Upper lobe of left lung (tissue), 6 donors: ENCODE data around the gene WNT1. TPM values are rescaled to one million over a fixed set of nuclear protein-coding genes. Genes with fewer than 3 reads are reported as not detected.

Source experiments
- ATAC-seq, 2 donors: fragments of 200-7000 bp; cut with Tn5 transposase; one replicate each; pipeline ENCODE4 v1.9.1; 2022; ENCODE audit warnings: mild to moderate bottlenecking in 2 of 2, moderate library complexity in 2 of 2; ENCODE audit not compliant: low FRiP score in 2 of 2
- DNase-seq, 2 donors: peaks; one replicate each; pipeline ENCODE4 v3.0.0-alpha.2; 2019 to 2020
- H3K27ac ChIP-seq, 4 donors: fragments of 200-600 bp; sonication (generic); one replicate each; pipeline ENCODE4 v1.5.1; 2016 to 2019
- H3K27me3 ChIP-seq, 4 donors: fragments of 200-600 bp; sonication (generic); one replicate each; pipeline ENCODE4 v1.5.1; 2017 to 2019
- H3K36me3 ChIP-seq, 4 donors: fragments of 200-600 bp; sonication (generic); one replicate each; pipeline ENCODE4 v1.5.1; 2016 to 2019
- H3K4me1 ChIP-seq, 4 donors: fragments of 200-600 bp; sonication (generic); one replicate each; pipeline ENCODE4 v1.5.1; 2018 to 2019
- H3K4me3 ChIP-seq, 4 donors: fragments of 200-600 bp; sonication (generic); one replicate each; pipeline ENCODE4 v1.5.1; 2017 to 2019; ENCODE audit warnings: mild to moderate bottlenecking in 2 of 4, moderate library complexity in 1 of 4
- H3K9me3 ChIP-seq, 4 donors: fragments of 200-600 bp; sonication (generic); one replicate each; pipeline ENCODE4 v1.5.1; 2018 to 2019
- CTCF ChIP-seq, 6 experiments: fragments of 450-650 bp in 4 of 6; fragments of 200-600 bp in 2 of 6; sonication (generic) in 2 of 6; IDR thresholded peaks; one replicate each; pipeline ENCODE4 v1.5.1; 2016 to 2019; ENCODE audit warnings: antibody characterized with exemption in 6 of 6
- EP300 ChIP-seq, 4 donors: sonication (generic); formaldehyde crosslinking; IDR thresholded peaks; one replicate each; pipeline ENCODE4 v1.5.1; 2017; ENCODE audit warnings: antibody characterized with exemption in 4 of 4, control low read depth in 2 of 4
- POLR2A ChIP-seq, 4 donors: fragments of 450-650 bp; IDR thresholded peaks; one replicate each; pipeline ENCODE4 v1.5.1; 2016 to 2017; ENCODE audit warnings: antibody characterized with exemption in 4 of 4, mild to moderate bottlenecking in 2 of 4
- POLR2AphosphoS5 ChIP-seq, 2 donors: sonication (generic); formaldehyde crosslinking; IDR thresholded peaks; one replicate each; pipeline ENCODE4 v1.5.1; 2017; ENCODE audit warnings: antibody characterized with exemption in 2 of 2
- WGBS, 2 donors: methylation state at CpG; one replicate each; pipeline ENCODE4 v1.1.5; 2017 to 2018; 5-methylcytosine and 5-hydroxymethylcytosine counted together
- total RNA-seq, 6 donors: library from RNA; depleted of rRNA in 4 of 6; stranded (reverse); fragments of >200 nt in 4 of 6; gene quantifications; one replicate each; pipeline versions ENCODE4 v1.1.0 to v1.2.1, GENCODE V29; 2016 to 2021
- donor health status: DM: no; HTN: no; CAD: no; lungs with moderate emphysema.
- donor health status: DM: no; HTN: yes; CAD: no; lungs with severe emphysema.

The WNT1 gene
- total RNA-seq, 6 donors from 2014 or later: 0.34 TPM; not detected in 5

- WGBS, 2 donors: 93 to 95% methylated on average over 1 of the region's 1 CpG
- no peak for ATAC-seq
- peaks cover 0 to 3% (median 0%) of the 10 kb centered on the region in 4 donors for H3K4me1 ChIP-seq
- TF ChIP-seq POLR2AphosphoS5 (IDR thresholded peaks at IDR 0.05) (no peak), EP300 (IDR thresholded peaks at IDR 0.05) (no peak), CTCF (IDR thresholded peaks at IDR 0.05) (no peak), POLR2A (IDR thresholded peaks at IDR 0.05) (no peak)
- peaks cover 5 to 67% (median 39%) of the 10 kb centered on the region in 4 donors for H3K36me3 ChIP-seq
- no peaks in the 10 kb centered on the region for H3K9me3 ChIP-seq
- no peak for DNase-seq
- no peak overlapping the region for H3K4me3 ChIP-seq
- no peak overlapping the region for H3K27ac ChIP-seq
- no peaks in the 10 kb centered on the region for H3K27me3 ChIP-seq
Measured at GRCh38 chr12:49008943-49009342, 30.8 kb downstream of the WNT1 start.

GRCh38 chr12:49010092-49010668 lies 32.1 kb downstream of the WNT1 start:
- ATAC-seq: no peak
- no peaks in the 10 kb centered on the region for H3K27me3 ChIP-seq
- no peak for TF ChIP-seq CTCF (IDR thresholded peaks at IDR 0.05)
- TF ChIP-seq POLR2A (IDR thresholded peaks at IDR 0.05): no peak
- no peak for TF ChIP-seq EP300 (IDR thresholded peaks at IDR 0.05)
- TF ChIP-seq POLR2AphosphoS5 (IDR thresholded peaks at IDR 0.05): no peak
- H3K27ac ChIP-seq: no peak overlapping the region
- WGBS, 2 donors: 90 to 96% methylated on average over 3 of the region's 3 CpGs
- H3K9me3 ChIP-seq: no peaks in the 10 kb centered on the region
- peaks cover 5 to 54% (median 27%) of the 10 kb centered on the region in 4 donors for H3K36me3 ChIP-seq
- DNase-seq: no peak
- H3K4me1 ChIP-seq: peaks cover 0 to 3% (median 0%) of the 10 kb centered on the region in 4 donors
- no peak overlapping the region for H3K4me3 ChIP-seq

GRCh38 chr12:49012739-49013138 lies 34.6 kb downstream of the WNT1 start:
- H3K27ac ChIP-seq: no peak overlapping the region
- no peak overlapping the region for H3K4me3 ChIP-seq
- no peaks in the 10 kb centered on the region for H3K27me3 ChIP-seq
- peaks cover 4 to 13% (median 8%) of the 10 kb centered on the region in 4 donors for H3K4me1 ChIP-seq
- peaks cover 5 to 46% (median 23%) of the 10 kb centered on the region in 4 donors for H3K36me3 ChIP-seq
- no peaks in the 10 kb centered on the region for H3K9me3 ChIP-seq
- ATAC-seq: no peak
- DNase-seq: no peak
- no peak for TF ChIP-seq CTCF (IDR thresholded peaks at IDR 0.05)

GRCh38 chr12:49013428-49013827 lies 35.3 kb downstream of the WNT1 start:
- H3K36me3 ChIP-seq: peaks cover 5 to 40% (median 23%) of the 10 kb centered on the region in 4 donors
- H3K9me3 ChIP-seq: no peaks in the 10 kb centered on the region
- no peak overlapping the region for H3K27ac ChIP-seq
- H3K4me3 ChIP-seq: no peak overlapping the region
- DNase-seq (no peak), ATAC-seq (no peak)
- peaks cover 5 to 16% (median 11%) of the 10 kb centered on the region in 4 donors for H3K4me1 ChIP-seq
- no peaks in the 10 kb centered on the region for H3K27me3 ChIP-seq
- TF ChIP-seq CTCF (IDR thresholded peaks at IDR 0.05) (no peak), POLR2AphosphoS5 (IDR thresholded peaks at IDR 0.05) (no peak), EP300 (IDR thresholded peaks at IDR 0.05) (no peak), POLR2A (IDR thresholded peaks at IDR 0.05) (no peak)
- WGBS, 2 donors: 89 to 94% methylated on average over 3 of the region's 3 CpGs

GRCh38 chr12:49014547-49014946 lies 36.4 kb downstream of the WNT1 start:
- 58 to 79% methylated on average over 1 of the region's 1 CpG for WGBS, 2 donors
- ATAC-seq (no peak), DNase-seq (no peak)
- H3K4me1 ChIP-seq: peaks cover 5 to 20% (median 16%) of the 10 kb centered on the region in 4 donors
- peaks cover 5 to 35% (median 23%) of the 10 kb centered on the region in 4 donors for H3K36me3 ChIP-seq
- no peak overlapping the region for H3K27ac ChIP-seq
- no peaks in the 10 kb centered on the region for H3K9me3 ChIP-seq
- H3K4me3 ChIP-seq: no peak overlapping the region
- TF ChIP-seq POLR2AphosphoS5 (IDR thresholded peaks at IDR 0.05) (no peak), EP300 (IDR thresholded peaks at IDR 0.05) (no peak), POLR2A (IDR thresholded peaks at IDR 0.05) (no peak), CTCF (IDR thresholded peaks at IDR 0.05) (no peak)
- H3K27me3 ChIP-seq: no peaks in the 10 kb centered on the region
